ENCODE data around the gene CST9.
"Not testable (repeated sequence)": the region's sequence is repeated elsewhere in the genome, so short reads cannot be mapped to it uniquely, and the experiment has no call there.

The CST9 gene

DNA sequence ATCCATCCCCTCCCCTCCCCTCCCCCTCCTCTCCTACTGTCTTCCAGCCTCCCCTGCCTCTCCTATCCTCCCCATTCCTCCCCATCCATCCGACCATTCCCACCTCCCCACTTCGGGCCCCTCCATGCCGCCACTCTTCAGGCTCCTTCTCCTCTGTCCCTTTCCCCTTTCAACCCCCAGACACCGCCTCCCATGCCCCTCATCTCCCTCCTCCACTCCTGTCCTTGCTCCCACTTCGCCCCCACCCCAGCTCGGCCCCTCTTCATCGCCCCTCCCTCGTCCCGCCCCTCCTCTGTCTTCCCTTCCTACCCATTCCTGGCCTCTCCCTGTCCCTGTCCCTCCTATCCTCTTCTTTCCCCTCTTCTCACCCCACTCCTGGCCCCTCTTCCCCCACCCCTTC is 32.6 kb upstream of the CST9 start:
- intact Hi-C loops (cut with DNase I): no loop called here
- DNase-seq: no peak

- intact Hi-C loops (cut with DNase I): no loop called here
- DNase-seq: peak; percentile 55 to 93 (median 68)
These were observed 31.8 kb upstream of the CST9 start, which contains the start of gene CST3 for GRCh38 chr20:23637282-23638221. Gene CST3 (minus strand): TSS chr20:23637955. CDS start chr20:23637862, 93 bp downstream.

GRCh38 chr20:23636908-23637281 is 31.2 kb upstream of the CST9 start:
- DNase-seq: no peak

GRCh38 chr20:23636182-23636907 is 30.6 kb upstream of the CST9 start:
- DNase-seq: peak in 1 of 10 donors; percentile 79
- intact Hi-C loops (cut with DNase I): no loop called here

More at GRCh38 chr20:23636908-23637281, 31.2 kb upstream of the CST9 start:
- intact Hi-C loops (cut with DNase I): no loop called here

- DNase-seq; intact Hi-C loops (cut with DNase I): not testable (repeated sequence)
These were observed 30.0 kb upstream of the CST9 start for GRCh38 chr20:23635768-23636090.

GRCh38 chr20:23634985-23635767 is 29.5 kb upstream of the CST9 start:
- intact Hi-C loops (cut with DNase I): no loop called here
- peak in 1 of 10 donors; percentile 55 for DNase-seq

DNA sequence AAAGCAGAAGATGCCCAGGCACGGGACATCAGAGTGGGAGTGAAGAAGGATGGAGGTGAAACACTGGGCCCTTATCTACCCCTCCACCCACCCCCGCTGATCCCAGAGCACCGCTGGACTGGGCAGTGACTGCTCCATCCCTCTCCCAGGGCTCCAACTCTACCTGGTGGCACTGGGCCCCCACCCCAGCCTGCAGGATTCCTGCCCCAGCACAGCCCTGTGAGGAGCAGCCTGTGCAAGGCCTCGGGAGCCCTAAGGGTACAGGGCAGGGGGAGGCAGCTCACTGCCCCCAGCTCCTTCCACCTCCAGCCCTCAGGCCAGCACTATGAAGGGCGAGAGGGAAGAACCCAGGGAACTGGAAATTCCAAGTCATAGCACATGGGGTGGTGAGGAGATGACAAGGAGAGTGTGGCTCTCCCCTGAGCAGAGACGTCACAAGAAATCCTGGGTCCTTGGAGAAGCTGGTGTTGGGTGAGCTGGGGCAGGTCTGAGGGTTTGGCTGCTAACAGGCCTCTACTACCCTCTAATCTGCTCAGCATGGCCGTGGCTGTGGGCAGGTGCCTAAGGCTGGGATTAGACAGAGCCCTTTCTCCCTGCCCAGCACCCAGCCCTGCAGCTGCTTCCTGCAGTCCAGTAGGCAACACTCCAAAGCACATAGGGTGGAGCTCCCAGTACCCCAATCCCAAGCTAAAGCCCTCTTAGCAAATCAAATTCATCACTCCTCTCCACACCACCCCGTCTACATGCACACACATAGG is 28.5 kb upstream of the CST9 start:
- intact Hi-C loops (cut with DNase I): no loop called here
- peak in 1 of 10 donors; percentile 64 for DNase-seq

- DNase-seq: no peak
- intact Hi-C loops (cut with DNase I): no loop called here
These were observed 27.2 kb upstream of the CST9 start for GRCh38 chr20:23632711-23633573.

DNA sequence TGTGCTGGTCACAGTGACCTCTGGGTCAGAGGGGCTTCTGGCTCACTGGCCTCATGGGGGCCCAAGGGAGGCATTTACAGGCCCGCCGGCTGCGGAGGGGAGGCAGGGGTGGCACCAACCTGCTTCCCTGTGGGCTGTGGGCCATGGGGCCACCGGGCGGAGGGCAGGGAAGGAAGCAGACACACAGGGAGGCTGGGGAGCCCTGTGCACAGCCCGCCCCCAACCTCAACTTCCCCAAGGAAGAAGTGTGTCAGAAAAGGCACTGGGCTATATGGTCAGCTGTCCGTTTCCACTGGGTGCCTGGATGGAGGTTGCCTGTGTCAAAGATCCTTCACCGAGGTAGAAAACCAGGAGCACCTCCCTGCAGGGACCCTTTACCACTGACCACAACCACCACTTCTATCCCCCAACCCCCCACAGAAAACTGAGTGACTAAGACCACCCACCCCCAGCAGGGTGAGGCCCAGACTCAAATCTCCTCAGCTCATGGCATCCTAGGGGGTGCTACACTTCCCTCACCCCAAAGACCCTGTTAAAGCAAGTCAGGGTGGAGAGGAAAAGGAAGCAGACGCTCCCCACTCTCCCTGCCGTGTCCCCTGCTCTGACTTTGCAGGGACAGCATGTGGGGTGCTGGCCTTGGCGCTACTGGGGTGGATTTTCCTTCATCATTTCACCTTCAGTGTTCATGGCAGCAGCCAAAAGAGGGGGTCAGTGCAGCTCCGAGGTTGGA is 26.4 kb upstream of the CST9 start:
- peak in 2 of 10 donors; percentile 74 to 84 for DNase-seq
- intact Hi-C loops (cut with DNase I): no loop called here

- DNase-seq: no peak
- intact Hi-C loops (cut with DNase I): no loop called here
These were observed 25.6 kb upstream of the CST9 start for GRCh38 chr20:23631226-23631822.

- DNase-seq: no peak
These were observed 24.7 kb upstream of the CST9 start for GRCh38 chr20:23630392-23630849.

DNA sequence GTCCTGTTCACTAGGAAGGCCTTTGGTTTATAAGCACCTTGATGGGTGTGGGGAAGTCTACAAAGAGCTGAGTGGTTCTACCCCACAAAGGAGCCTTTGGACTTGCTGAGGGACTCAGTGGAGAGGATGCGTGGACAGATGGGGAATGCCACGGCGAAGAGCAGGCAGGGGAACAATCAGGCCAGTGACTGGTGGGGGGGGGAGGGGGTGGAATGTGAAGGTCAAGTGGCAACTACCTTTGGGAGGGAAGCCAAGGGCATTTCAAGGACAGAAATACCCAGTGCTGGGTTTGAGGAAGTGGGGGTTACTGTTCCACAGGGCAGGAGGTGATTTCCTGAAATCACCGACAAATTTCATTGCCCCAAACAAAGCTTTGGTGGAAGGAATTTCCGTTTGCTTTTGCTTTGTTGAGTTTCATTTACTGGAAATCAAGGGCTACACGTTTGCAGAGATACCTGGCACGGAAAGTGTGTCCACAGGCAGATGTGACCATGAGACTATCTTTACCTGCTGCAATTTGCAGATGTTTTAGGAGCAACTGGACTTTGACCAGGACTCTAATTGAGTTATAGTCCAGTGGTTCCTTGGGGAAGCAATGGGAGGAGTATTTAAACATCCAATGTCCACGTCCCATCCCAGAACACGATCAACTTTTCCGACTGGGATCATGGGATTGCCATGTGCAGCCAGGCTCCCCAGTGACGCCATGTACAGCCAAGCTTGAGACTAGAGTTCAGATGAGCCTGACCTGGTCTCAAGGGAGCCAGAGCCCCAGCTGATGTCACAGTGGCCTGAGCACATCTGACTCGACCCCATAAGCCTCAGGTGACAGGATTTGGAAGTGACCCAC is 24.1 kb upstream of the CST9 start:
- intact Hi-C loops (cut with DNase I): no loop called here
- no peak for DNase-seq

More at GRCh38 chr20:23630392-23630849, 24.7 kb upstream of the CST9 start:
- intact Hi-C loops (cut with DNase I): no loop called here

- no peak for DNase-seq
These were observed 23.4 kb upstream of the CST9 start for GRCh38 chr20:23629017-23629541.

GRCh38 chr20:23628402-23629016 is 22.8 kb upstream of the CST9 start:
- intact Hi-C loops (cut with DNase I): no loop called here
- no peak for DNase-seq

More at GRCh38 chr20:23629017-23629541, 23.4 kb upstream of the CST9 start:
- intact Hi-C loops (cut with DNase I): no loop called here

DNA sequence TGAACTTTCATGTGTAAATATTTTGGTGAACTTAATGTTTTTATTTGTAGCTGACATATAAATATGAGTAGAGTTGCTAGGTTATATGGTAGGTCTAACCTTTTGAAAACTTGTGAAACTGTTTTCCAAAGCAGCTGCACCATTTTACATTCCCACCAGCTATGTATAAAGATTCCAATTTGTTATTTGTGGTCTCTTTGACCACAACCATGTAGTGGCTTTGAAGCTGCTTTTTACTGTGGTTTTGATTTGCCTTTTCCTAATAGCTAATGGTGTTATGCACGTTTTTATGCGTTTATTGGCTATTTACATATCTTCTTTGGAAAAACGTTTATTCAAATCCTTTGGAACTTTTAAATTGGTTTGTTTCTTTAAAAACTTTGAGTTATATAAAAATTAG is 21.8 kb upstream of the CST9 start:
- intact Hi-C loops (cut with DNase I): no loop called here
- DNase-seq: no peak

DNA sequence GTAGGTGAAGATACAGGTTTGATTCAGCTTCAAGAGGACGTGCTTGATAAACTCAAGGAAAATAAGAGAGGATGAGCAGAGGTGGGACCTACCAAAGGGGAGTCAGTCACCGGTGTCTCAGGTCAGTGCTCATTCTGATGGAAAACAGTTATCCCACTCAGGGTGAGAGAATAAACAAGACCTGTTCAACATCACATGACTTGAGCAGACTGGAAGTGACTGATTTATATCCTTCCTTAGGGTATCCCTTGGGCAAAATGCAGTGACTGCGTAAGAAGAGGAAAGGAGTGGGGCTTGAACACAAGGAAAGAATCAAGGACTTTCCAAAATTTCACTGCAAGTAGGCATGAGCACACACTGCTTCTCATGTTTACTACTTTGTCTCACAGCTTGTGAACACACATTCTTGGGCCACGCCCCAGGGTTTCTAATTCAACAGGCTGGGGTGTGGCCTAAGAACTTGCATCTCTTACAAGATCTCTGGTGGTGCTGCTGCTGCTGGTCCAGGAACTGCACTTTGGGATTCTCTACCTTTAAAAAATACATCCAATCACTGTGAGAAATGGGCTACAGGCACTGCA is 20.4 kb upstream of the CST9 start:
- DNase-seq: no peak
- intact Hi-C loops (cut with DNase I): no loop called here
